HepG2 (cell line): ENCODE data around the gene TANC1. TPM values are rescaled to one million over a fixed set of nuclear protein-coding genes. Genes with fewer than 3 reads are reported as not detected.

Experiments used
- ATAC-seq: fragments of 200-7000 bp; cut with Tn5 transposase; 3 replicates; pipeline ENCODE4 v1.9.1; 2020; ENCODE audit warnings: mild to moderate bottlenecking, moderate library complexity
- BruUV-seq: library from RNA; stranded (reverse); fragments of 400-500 nt; replicated peaks from 2 replicates; lab custom pipeline; 2021; lab: Mats Ljungman, UMichigan
- CTCF ChIA-PET: fragments of 300-600 bp; formaldehyde crosslinking; extraction: SDS; loops from one replicate; lab custom pipeline; 2021; ENCODE audit warnings: low total read pairs, inconsistent platforms, low intra/inter-chr PET ratio; lab: Yijun Ruan, JAX
- POLR2A ChIA-PET: fragments of 350-600 bp; sonication (Branson Sonifier 250); formaldehyde crosslinking; loops from one replicate; lab custom pipeline; 2020; ENCODE audit warnings: antibody characterized with exemption, inconsistent platforms; lab: Yijun Ruan, JAX
- DNase-seq: peaks from one replicate; pipeline ENCODE4 v3.0.0-alpha.2; 2015; ENCODE audit warnings: low spot score
- FAIRE-seq: peaks from 3 replicates; lab custom pipeline; 2011; peaks lifted over from hg19 to GRCh38; lab: Jason Lieb, UNC
- H2AFZ ChIP-seq: one replicate; pipeline ENCODE4 v1.6.1; 2011; ENCODE audit warnings: low read length, inconsistent platforms
- H3K27ac ChIP-seq: fragments of 300-600 bp; 3 replicates; pipeline ENCODE4 v1.8.0; 2011; ENCODE audit warnings: mixed run types, mild to moderate bottlenecking, mixed read lengths, low read length, inconsistent platforms; ENCODE audit not compliant: insufficient read depth; ENCODE audit errors: extremely low read length
- H3K27me3 ChIP-seq, 2 experiments: fragments of 200-600 bp in 1 of 2; 2 replicates in 1 of 2; 3 replicates in 1 of 2; pipeline versions ENCODE4 v1.6.0 to v1.8.0; 2011; ENCODE audit warnings: low read length in 2 of 2, mild to moderate bottlenecking in 2 of 2, moderate library complexity in 2 of 2, inconsistent platforms in 1 of 2; ENCODE audit not compliant: insufficient read depth in 2 of 2, control insufficient read depth in 1 of 2
- H3K36me3 ChIP-seq, 2 experiments: fragments of 200-600 bp in 1 of 2; replicated peaks in 1 of 2; 2 replicates in 1 of 2; 3 replicates in 1 of 2; pipeline versions ENCODE4 v1.5.1 to v1.8.0; 2011; ENCODE audit warnings: low read length in 2 of 2, inconsistent platforms in 1 of 2; ENCODE audit not compliant: insufficient read depth in 2 of 2, control insufficient read depth in 1 of 2
- H3K4me1 ChIP-seq: 2 replicates; pipeline ENCODE4 v1.5.1; 2012; ENCODE audit warnings: low read length, inconsistent platforms; ENCODE audit not compliant: insufficient read depth
- H3K4me2 ChIP-seq: 2 replicates; pipeline ENCODE4 v1.6.0; 2011; ENCODE audit warnings: low read depth, low read length, inconsistent platforms
- H3K4me3 ChIP-seq, 3 experiments: fragments of 200-600 bp in 1 of 3; sonication (generic), shearing (Covaris generic) in 1 of 3; replicated peaks in 1 of 3; 2 replicates each; pipeline ENCODE4 v1.5.1; 2011 to 2016; ENCODE audit warnings: low read length in 3 of 3, inconsistent platforms in 2 of 3, low read depth in 2 of 3, mild to moderate bottlenecking in 2 of 3, control low read depth in 1 of 3, mixed read lengths in 1 of 3; ENCODE audit not compliant: insufficient read depth in 1 of 3
- H3K79me2 ChIP-seq: one replicate; pipeline ENCODE4 v1.6.1; 2011; ENCODE audit warnings: low read length, inconsistent platforms; ENCODE audit not compliant: insufficient read depth
- H3K9ac ChIP-seq: 2 replicates; pipeline ENCODE4 v1.6.0; 2011; ENCODE audit warnings: mild to moderate bottlenecking, low read depth, low read length, inconsistent platforms; ENCODE audit not compliant: insufficient read depth
- H3K9me3 ChIP-seq: 2 replicates; pipeline ENCODE4 v1.5.1; 2012; ENCODE audit warnings: mild to moderate bottlenecking, low read length
- H4K20me1 ChIP-seq: 2 replicates; pipeline ENCODE4 v1.6.0; 2011; ENCODE audit warnings: inconsistent platforms, mild to moderate bottlenecking, low read length, moderate library complexity; ENCODE audit not compliant: insufficient read depth
- FLYWCH1 ChIP-seq: sonication (generic); formaldehyde crosslinking; IDR thresholded peaks from 2 replicates; pipeline ENCODE4 v1.8.1; 2023; ENCODE audit warnings: mild to moderate bottlenecking, missing genetic modification reagents
- HNF4A ChIP-seq: sonication (generic); formaldehyde crosslinking; IDR thresholded peaks from 2 replicates; pipeline ENCODE4 v1.4.0; 2020; ENCODE audit warnings: missing genetic modification reagents
- TRIM24 ChIP-seq: sonication (generic); formaldehyde crosslinking; IDR thresholded peaks from 2 replicates; pipeline ENCODE4 v1.8.0; 2022; ENCODE audit warnings: mild to moderate bottlenecking, missing genetic modification reagents
- ZNF44 ChIP-seq: sonication (generic); formaldehyde crosslinking; IDR thresholded peaks from 2 replicates; pipeline ENCODE4 v1.5.1; 2020; ENCODE audit warnings: mild to moderate bottlenecking, missing genetic modification reagents
- ZNF546 ChIP-seq: sonication (generic); formaldehyde crosslinking; conservative IDR thresholded peaks from 2 replicates; pipeline ENCODE4 v1.8.1; 2023; ENCODE audit warnings: mild to moderate bottlenecking, missing genetic modification reagents
- ZNF746 ChIP-seq: sonication (generic); formaldehyde crosslinking; IDR thresholded peaks from 2 replicates; pipeline ENCODE4 v1.8.0; 2022; ENCODE audit warnings: mild to moderate bottlenecking, missing genetic modification reagents
- ZNF747 ChIP-seq: sonication (generic); formaldehyde crosslinking; IDR thresholded peaks from 2 replicates; pipeline ENCODE4 v1.8.1; 2023; ENCODE audit warnings: missing genetic modification reagents, mild to moderate bottlenecking, borderline replicate concordance
- WGBS: methylation state at CpG from one replicate; pipeline ENCODE4 v1.1.6; 2017; ENCODE audit warnings: low lambda C conversion rate; 5-methylcytosine and 5-hydroxymethylcytosine counted together
- in situ Hi-C: cut with HindIII; loops from 2 replicates; pipeline ENCODE4 v1.10.0; 2017; ENCODE audit warnings: low pct_unique_long_range_greater_than_20kb; ENCODE audit not compliant: extremely low pct_ligation_motif_present
- intact Hi-C: fragments of 100-400 bp; cut with micrococcal nuclease; formaldehyde crosslinking; loops from one replicate; pipeline ENCODE4 v1.10.0; 2022; ENCODE audit not compliant: unreplicated experiment
- polyA plus RNA-seq, 8 experiments: library from polyadenylated mRNA; depleted of rRNA in 3 of 8; stranded (reverse) in 7 of 8; unstranded in 1 of 8; fragments of >200 nt; fragmentation: Illumina TruSeq in 4 of 8; extraction: Trizol in 4 of 8; gene quantifications; 2 replicates each; pipeline versions ENCODE4 v1.2.1 to v1.2.3, GENCODE V29; 2011 to 2016; ENCODE audit warnings: low read depth in 4 of 8, missing spikeins in 1 of 8, mixed read lengths in 1 of 8; ENCODE audit not compliant: insufficient read depth in 1 of 8
- total RNA-seq, 5 experiments: library from RNA; depleted of rRNA; stranded (reverse); fragments of >200 nt; fragmentation: Illumina TruSeq; extraction: Trizol; gene quantifications; 2 replicates each; pipeline ENCODE4 v1.2.3, GENCODE V29; 2016; ENCODE audit warnings: low read depth in 1 of 5
- TF ChIP-seq, protein P1 (sequence below): sonication (generic); formaldehyde crosslinking; IDR thresholded peaks from 2 replicates; pipeline ENCODE4 v1.4.0; 2020; ENCODE audit warnings: mild to moderate bottlenecking, low read depth, missing genetic modification reagents
- TF ChIP-seq, protein P2 (sequence below): sonication (generic); formaldehyde crosslinking; IDR thresholded peaks from 2 replicates; pipeline ENCODE4 v1.4.0; 2020; ENCODE audit warnings: mild to moderate bottlenecking, missing genetic modification reagents

Gene TANC1
- total and polyA plus RNA-seq, 2 of the 13 experiments (the other 11 are each of a cell fraction or from before 2014, with no cell fraction given) = 2.3 to 5.6 TPM

DNA sequence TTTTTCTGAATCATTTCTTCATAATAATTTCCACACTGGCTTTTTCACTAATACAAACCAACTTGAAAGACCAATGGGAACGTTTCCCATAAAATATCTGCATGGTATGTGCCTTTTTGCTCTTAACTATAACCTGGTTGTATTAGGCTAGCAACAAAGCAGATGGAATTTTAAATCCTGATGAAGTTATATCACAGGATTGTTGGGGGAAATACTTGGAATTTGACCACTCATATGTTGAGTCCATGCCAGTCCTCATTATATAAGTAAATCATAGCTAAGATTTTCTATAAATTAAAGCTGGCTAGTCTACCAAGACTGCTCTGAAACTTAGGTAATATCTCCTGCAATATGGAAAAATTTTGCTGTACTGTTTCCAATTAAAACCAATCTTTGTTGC is 99.5 kb downstream of the TANC1 start:
- H4K20me1 ChIP-seq = no peaks in the 10 kb centered on the region
- no peaks in the 10 kb centered on the region for H3K79me2 ChIP-seq
- BruUV-seq = no TSS peak
- TF ChIP-seq HNF4A (CRISPR knock-in tag) = no peak
- TF ChIP-seq ZNF746 = no peak
- no peak for TF ChIP-seq ZNF546 (CRISPR knock-in tag)
- TF ChIP-seq FLYWCH1 (CRISPR knock-in tag) = no peak
- TF ChIP-seq, protein P1, sequence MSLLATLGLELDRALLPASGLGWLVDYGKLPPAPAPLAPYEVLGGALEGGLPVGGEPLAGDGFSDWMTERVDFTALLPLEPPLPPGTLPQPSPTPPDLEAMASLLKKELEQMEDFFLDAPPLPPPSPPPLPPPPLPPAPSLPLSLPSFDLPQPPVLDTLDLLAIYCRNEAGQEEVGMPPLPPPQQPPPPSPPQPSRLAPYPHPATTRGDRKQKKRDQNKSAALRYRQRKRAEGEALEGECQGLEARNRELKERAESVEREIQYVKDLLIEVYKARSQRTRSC (CRISPR knock-in tag) = no peak
- TF ChIP-seq, protein P2, sequence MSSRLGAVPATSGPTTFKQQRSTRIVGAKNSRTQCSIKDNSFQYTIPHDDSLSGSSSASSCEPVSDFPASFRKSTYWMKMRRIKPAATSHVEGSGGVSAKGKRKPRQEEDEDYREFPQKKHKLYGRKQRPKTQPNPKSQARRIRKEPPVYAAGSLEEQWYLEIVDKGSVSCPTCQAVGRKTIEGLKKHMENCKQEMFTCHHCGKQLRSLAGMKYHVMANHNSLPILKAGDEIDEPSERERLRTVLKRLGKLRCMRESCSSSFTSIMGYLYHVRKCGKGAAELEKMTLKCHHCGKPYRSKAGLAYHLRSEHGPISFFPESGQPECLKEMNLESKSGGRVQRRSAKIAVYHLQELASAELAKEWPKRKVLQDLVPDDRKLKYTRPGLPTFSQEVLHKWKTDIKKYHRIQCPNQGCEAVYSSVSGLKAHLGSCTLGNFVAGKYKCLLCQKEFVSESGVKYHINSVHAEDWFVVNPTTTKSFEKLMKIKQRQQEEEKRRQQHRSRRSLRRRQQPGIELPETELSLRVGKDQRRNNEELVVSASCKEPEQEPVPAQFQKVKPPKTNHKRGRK = no peak
- TF ChIP-seq ZNF747 = no peak
- no peak for TF ChIP-seq TRIM24
- TF ChIP-seq ZNF44 (CRISPR knock-in tag) = no peak
- TF ChIP-seq, all 625 proteins: peak for 0
- no peak for FAIRE-seq
- no peaks in the 10 kb centered on the region for H3K9me3 ChIP-seq
- DNase-seq = no peak
- H3K27me3 ChIP-seq = no peaks in the 10 kb centered on the region
- intact Hi-C loops (no loop called here), in situ Hi-C loops (no loop called here)
- H3K27ac ChIP-seq = no peak overlapping the region
- no peak overlapping the region for H3K4me3 ChIP-seq
- peaks cover 44% of the 10 kb centered on the region for H3K4me1 ChIP-seq
- WGBS = 35% methylated on average over 1 of the region's 1 CpG
- no peak for ATAC-seq
- POLR2A ChIA-PET = no interaction called here
- H2AFZ ChIP-seq = no peak overlapping the region
- no peak overlapping the region for H3K9ac ChIP-seq
- H3K4me2 ChIP-seq = no peak overlapping the region
- CTCF ChIA-PET = no interaction called here
- H3K36me3 ChIP-seq = no peaks in the 10 kb centered on the region
